Body of pancreas (tissue), 4 donors: ENCODE measurements around the gene EP400.

Experiments
- POLR2A ChIP-seq, 3 donors: fragments of 450-650 bp; IDR thresholded peaks; one replicate each; pipeline ENCODE4 v1.6.1; 2016; ENCODE audit warnings: antibody characterized with exemption in 3 of 3, mild to moderate bottlenecking in 2 of 3
- TF ChIP-seq, protein P1 (sequence below), 7 experiments: fragments of 450-650 bp in 4 of 7; fragments of 200-600 bp in 3 of 7; sonication (generic) in 3 of 7; IDR thresholded peaks; one replicate each; pipeline ENCODE4 v1.5.1; 2016 to 2019; ENCODE audit warnings: antibody characterized with exemption in 7 of 7

DNA sequence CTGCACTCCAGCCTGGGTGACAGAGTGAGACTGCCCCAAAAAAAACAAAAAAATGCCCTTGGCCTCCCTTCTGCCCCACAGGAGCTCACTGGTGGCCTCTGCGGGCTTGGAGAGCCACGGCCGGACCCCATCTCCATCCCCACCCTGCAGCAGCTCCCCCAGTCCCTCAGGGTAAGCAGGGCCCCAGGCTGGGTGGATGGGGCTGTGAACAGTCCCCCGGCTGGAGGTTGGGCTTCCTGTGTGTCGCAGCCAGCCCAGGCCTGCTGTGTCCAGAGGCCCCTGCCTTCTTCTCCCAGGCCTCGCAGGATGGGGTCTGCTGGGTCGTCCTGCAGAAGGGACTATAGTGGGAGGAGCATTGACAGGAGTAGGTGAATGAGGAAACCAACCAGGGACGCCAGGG, 36.1 kb upstream of the EP400 start:
- TF ChIP-seq POLR2A (IDR thresholded peaks at IDR 0.05) = no peak
- TF ChIP-seq, protein P1, sequence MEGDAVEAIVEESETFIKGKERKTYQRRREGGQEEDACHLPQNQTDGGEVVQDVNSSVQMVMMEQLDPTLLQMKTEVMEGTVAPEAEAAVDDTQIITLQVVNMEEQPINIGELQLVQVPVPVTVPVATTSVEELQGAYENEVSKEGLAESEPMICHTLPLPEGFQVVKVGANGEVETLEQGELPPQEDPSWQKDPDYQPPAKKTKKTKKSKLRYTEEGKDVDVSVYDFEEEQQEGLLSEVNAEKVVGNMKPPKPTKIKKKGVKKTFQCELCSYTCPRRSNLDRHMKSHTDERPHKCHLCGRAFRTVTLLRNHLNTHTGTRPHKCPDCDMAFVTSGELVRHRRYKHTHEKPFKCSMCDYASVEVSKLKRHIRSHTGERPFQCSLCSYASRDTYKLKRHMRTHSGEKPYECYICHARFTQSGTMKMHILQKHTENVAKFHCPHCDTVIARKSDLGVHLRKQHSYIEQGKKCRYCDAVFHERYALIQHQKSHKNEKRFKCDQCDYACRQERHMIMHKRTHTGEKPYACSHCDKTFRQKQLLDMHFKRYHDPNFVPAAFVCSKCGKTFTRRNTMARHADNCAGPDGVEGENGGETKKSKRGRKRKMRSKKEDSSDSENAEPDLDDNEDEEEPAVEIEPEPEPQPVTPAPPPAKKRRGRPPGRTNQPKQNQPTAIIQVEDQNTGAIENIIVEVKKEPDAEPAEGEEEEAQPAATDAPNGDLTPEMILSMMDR (IDR thresholded peaks at IDR 0.05) = no peak
